CD4-positive, CD25-positive, alpha-beta regulatory T cell (primary cell): Measurements from ENCODE around the gene QPRT. TPM values are rescaled to one million over a fixed set of nuclear protein-coding genes. Genes with fewer than 3 reads are reported as not detected.
"Not testable (repeated sequence)": the region's sequence is repeated elsewhere in the genome, so short reads cannot be mapped to it uniquely, and the experiment has no call there.

Experiments
- ATAC-seq, 2 donors: fragments of 150-1000 bp; cut with Tn5 transposase; one replicate each; pipeline ENCODE4 v1.10.0; 2021; ENCODE audit warnings: low read depth in 2 of 2, moderate number of reproducible peaks in 2 of 2, moderate library complexity in 1 of 2
- DNase-seq, 3 donors: peaks; one replicate each; pipeline versions ENCODE4 v3.0.0 to v3.0.0-alpha.2; 2012 to 2022; ENCODE audit warnings: mixed read lengths in 1 of 3
- H3K27ac ChIP-seq: one replicate; pipeline ENCODE4 v1.7.0; 2013; ENCODE audit warnings: mild to moderate bottlenecking, low read length; ENCODE audit not compliant: insufficient read depth, poor library complexity, severe bottlenecking
- H3K27me3 ChIP-seq: one replicate; pipeline ENCODE4 v1.7.0; 2013; ENCODE audit warnings: low read length; ENCODE audit not compliant: control insufficient read depth, insufficient read depth
- H3K36me3 ChIP-seq: one replicate; pipeline ENCODE4 v1.7.0; 2013; ENCODE audit warnings: mild to moderate bottlenecking, low read length, moderate library complexity; ENCODE audit not compliant: control insufficient read depth, insufficient read depth
- H3K4me1 ChIP-seq: 2 replicates; pipeline ENCODE4 v1.7.0; 2013; ENCODE audit warnings: mild to moderate bottlenecking, low read length; ENCODE audit not compliant: insufficient read depth, control insufficient read depth, poor library complexity, severe bottlenecking
- H3K4me3 ChIP-seq: one replicate; pipeline ENCODE4 v1.7.0; 2013; ENCODE audit warnings: low read depth, mild to moderate bottlenecking, low read length, moderate library complexity
- H3K9me3 ChIP-seq, 2 experiments: 1 replicate in 1 of 2; 2 replicates in 1 of 2; pipeline ENCODE4 v1.7.0; 2013; ENCODE audit warnings: low read length in 2 of 2, mild to moderate bottlenecking in 1 of 2, moderate library complexity in 1 of 2; ENCODE audit not compliant: control insufficient read depth in 2 of 2
- H3K27ac Mint-ChIP-seq, 3 donors: one replicate each; pipeline ENCODE4 v1.8.0; 2020 to 2022; ENCODE audit warnings: mild to moderate bottlenecking in 3 of 3, mixed read lengths in 3 of 3, moderate library complexity in 2 of 3
- H3K27me3 Mint-ChIP-seq: one replicate; pipeline ENCODE4 v1.8.0; 2022; ENCODE audit warnings: mild to moderate bottlenecking, mixed read lengths
- H3K36me3 Mint-ChIP-seq: one replicate; pipeline ENCODE4 v1.8.0; 2020; ENCODE audit warnings: mixed read lengths
- H3K4me1 Mint-ChIP-seq, 4 donors: one replicate each; pipeline ENCODE4 v1.8.0; 2020 to 2022; ENCODE audit warnings: mixed read lengths in 4 of 4, mild to moderate bottlenecking in 1 of 4
- H3K4me3 Mint-ChIP-seq, 4 donors: one replicate each; pipeline ENCODE4 v1.8.0; 2020 to 2022; ENCODE audit warnings: mild to moderate bottlenecking in 4 of 4, mixed read lengths in 4 of 4, moderate library complexity in 3 of 4
- H3K9me3 Mint-ChIP-seq, 7 donors: one replicate each; pipeline ENCODE4 v1.8.0; 2020 to 2022; ENCODE audit warnings: mixed read lengths in 7 of 7, mild to moderate bottlenecking in 3 of 7, moderate library complexity in 2 of 7
- polyA plus RNA-seq, 4 donors: library from polyadenylated mRNA; unstranded; fragments of 300-500 nt; fragmentation: Illumina TruSeq; gene quantifications; one replicate each; pipeline ENCODE4 v1.2.3, GENCODE V29; 2021
- total RNA-seq: library from RNA; stranded (reverse); gene quantifications from one replicate; pipeline ENCODE4 v1.2.3, GENCODE V29; 2022

The QPRT gene
- total and polyA plus RNA-seq, 5 donors from 2014 or later: 0.53 to 2.4 (median 0.72) TPM

DNA sequence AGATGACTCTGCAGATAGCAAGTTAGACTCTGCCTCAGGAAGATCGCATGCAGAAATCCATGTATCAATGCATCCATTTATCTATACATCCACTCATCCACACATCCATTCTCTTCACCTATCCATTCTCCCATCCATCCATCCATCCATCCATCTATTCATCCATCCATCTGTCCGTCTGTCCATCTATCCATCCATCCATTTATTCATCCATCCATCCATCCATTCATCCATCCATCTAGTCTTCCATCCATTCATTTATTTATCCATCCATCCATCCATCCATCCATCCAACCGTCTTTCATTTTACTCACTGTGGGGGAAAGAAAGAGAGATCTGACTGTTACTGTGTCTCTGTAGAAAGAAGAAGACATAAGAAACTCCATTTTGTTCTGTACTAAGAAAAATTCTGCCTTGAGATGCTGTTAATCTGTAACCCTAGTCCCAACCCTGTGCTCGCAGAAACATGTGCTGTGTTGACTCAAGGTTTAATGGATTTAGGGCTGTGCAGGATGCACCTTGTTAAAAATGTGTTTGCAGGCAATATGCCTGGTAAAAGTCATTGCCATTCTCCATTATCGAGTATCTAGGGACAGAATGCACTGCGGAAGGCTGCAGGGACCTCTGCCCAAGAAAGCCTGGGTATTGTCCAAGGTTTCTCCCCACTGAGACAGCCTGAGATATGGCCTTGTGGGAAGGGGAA lies 61.1 kb downstream of the QPRT start:
- not testable (repeated sequence) for DNase-seq, H3K9me3 ChIP-seq, ATAC-seq, H3K27me3 Mint-ChIP-seq, H3K27me3 ChIP-seq, H3K4me3 ChIP-seq, H3K9me3 Mint-ChIP-seq
- peaks cover 70% of the 10 kb centered on the region for H3K4me1 ChIP-seq
- H3K4me3 Mint-ChIP-seq: peak overlapping the region in 3 of 4 donors; percentile 47 to 95 (median 69)
- peak overlapping the region; percentile 76 for H3K27ac ChIP-seq
- H3K27ac Mint-ChIP-seq: peak overlapping the region; percentile 77 to 96 (median 89)
- H3K4me1 Mint-ChIP-seq: peaks cover 18 to 89% (median 58%) of the 10 kb centered on the region in 4 donors
- peaks cover 37% of the 10 kb centered on the region for H3K36me3 Mint-ChIP-seq
- H3K36me3 ChIP-seq: peaks cover 26% of the 10 kb centered on the region

- H3K4me1 Mint-ChIP-seq: peaks cover 18 to 88% (median 59%) of the 10 kb centered on the region in 4 donors
- peaks cover 39% of the 10 kb centered on the region for H3K36me3 Mint-ChIP-seq
- H3K27me3 ChIP-seq, ATAC-seq, DNase-seq, H3K4me3 ChIP-seq, H3K9me3 Mint-ChIP-seq, H3K9me3 ChIP-seq, H3K27me3 Mint-ChIP-seq: not testable (repeated sequence)
- H3K36me3 ChIP-seq: peaks cover 26% of the 10 kb centered on the region
- H3K4me3 Mint-ChIP-seq: peak overlapping the region in 3 of 4 donors; percentile 54 to 95 (median 69)
- H3K27ac Mint-ChIP-seq: peak overlapping the region; percentile 77 to 96 (median 89)
- H3K27ac ChIP-seq: peak overlapping the region; percentile 49
- H3K4me1 ChIP-seq: peaks cover 74% of the 10 kb centered on the region
Observed at GRCh38 chr16:29740630-29741015, 61.6 kb downstream of the QPRT start.

- H3K27me3 Mint-ChIP-seq: peaks cover 5% of the 10 kb centered on the region
- H3K27ac Mint-ChIP-seq: peak overlapping the region; percentile 59 to 90 (median 89)
- H3K36me3 Mint-ChIP-seq: peaks cover 50% of the 10 kb centered on the region
Observed at GRCh38 chr16:29742683-29743275, 63.8 kb downstream of the QPRT start.

DNA sequence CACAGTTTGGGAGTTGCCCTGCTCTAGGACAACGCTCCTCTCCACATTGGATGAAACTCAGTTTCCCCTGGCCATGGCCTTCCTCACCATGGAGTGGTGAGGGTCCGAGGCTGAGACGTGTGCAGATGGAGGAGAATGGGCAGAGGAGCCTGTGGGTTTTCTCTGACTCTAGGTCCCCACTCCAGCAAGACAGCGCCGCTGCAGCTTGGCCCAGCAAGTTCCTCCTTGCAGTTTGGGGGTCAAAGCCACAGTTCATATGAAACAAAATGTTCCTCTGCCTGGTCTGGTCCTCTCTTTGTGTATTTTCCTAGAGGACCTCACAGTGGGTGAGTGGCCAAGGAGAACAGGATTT lies 64.5 kb downstream of the QPRT start:
- H3K9me3 ChIP-seq: no peaks in the 10 kb centered on the region
- Mint-ChIP-seq H3K9me3 (peaks cover 0 to 2% (median 0%) of the 10 kb centered on the region in 7 donors), H3K27me3 (peaks cover 5% of the 10 kb centered on the region), H3K36me3 (peaks cover 52% of the 10 kb centered on the region), H3K27ac (peak overlapping the region; percentile 89 to 92 (median 90)), H3K4me3 (peak overlapping the region; percentile 88 to 99 (median 92)), H3K4me1 (peaks cover 17 to 85% (median 55%) of the 10 kb centered on the region in 4 donors)
- H3K27me3 ChIP-seq: no peaks in the 10 kb centered on the region
- peaks cover 92% of the 10 kb centered on the region for H3K4me1 ChIP-seq
- peak overlapping the region; percentile 95 for H3K27ac ChIP-seq
- no peak for DNase-seq
- H3K4me3 ChIP-seq: peak overlapping the region; percentile 49
- no peak for ATAC-seq
- H3K36me3 ChIP-seq: peaks cover 28% of the 10 kb centered on the region

More at GRCh38 chr16:29742683-29743275, 63.8 kb downstream of the QPRT start:
- H3K27me3 ChIP-seq: no peaks in the 10 kb centered on the region
- H3K4me3 ChIP-seq: peak overlapping the region; percentile 49
- H3K27ac ChIP-seq: peak overlapping the region; percentile 95
- peaks cover 26% of the 10 kb centered on the region for H3K36me3 ChIP-seq
- ATAC-seq (no peak), DNase-seq (no peak)
- H3K4me1 Mint-ChIP-seq: peaks cover 20 to 89% (median 62%) of the 10 kb centered on the region in 4 donors
- H3K4me1 ChIP-seq: peaks cover 92% of the 10 kb centered on the region
- peaks cover 0 to 2% (median 0%) of the 10 kb centered on the region in 7 donors for H3K9me3 Mint-ChIP-seq
- no peaks in the 10 kb centered on the region for H3K9me3 ChIP-seq
- H3K4me3 Mint-ChIP-seq: peak overlapping the region; percentile 88 to 99 (median 92)

GRCh38 chr16:29743827-29744531 lies 65.0 kb downstream of the QPRT start:
- H3K36me3 ChIP-seq: peaks cover 31% of the 10 kb centered on the region
- peaks cover 57% of the 10 kb centered on the region for H3K36me3 Mint-ChIP-seq
- H3K4me3 Mint-ChIP-seq: peak overlapping the region; percentile 90 to 99 (median 97)
- ATAC-seq: no peak
- peaks cover 0 to 2% (median 0%) of the 10 kb centered on the region in 7 donors for H3K9me3 Mint-ChIP-seq
- peak overlapping the region; percentile 89 to 100 (median 92) for H3K27ac Mint-ChIP-seq
- peaks cover 5% of the 10 kb centered on the region for H3K27me3 Mint-ChIP-seq
- peaks cover 87% of the 10 kb centered on the region for H3K4me1 ChIP-seq
- no peaks in the 10 kb centered on the region for H3K9me3 ChIP-seq
- peak in 1 of 3 donors; percentile 58 for DNase-seq
- H3K27me3 ChIP-seq: no peaks in the 10 kb centered on the region
- peaks cover 11 to 84% (median 53%) of the 10 kb centered on the region in 4 donors for H3K4me1 Mint-ChIP-seq
- peak overlapping the region; percentile 95 for H3K27ac ChIP-seq
- peak overlapping the region; percentile 49 for H3K4me3 ChIP-seq

DNA sequence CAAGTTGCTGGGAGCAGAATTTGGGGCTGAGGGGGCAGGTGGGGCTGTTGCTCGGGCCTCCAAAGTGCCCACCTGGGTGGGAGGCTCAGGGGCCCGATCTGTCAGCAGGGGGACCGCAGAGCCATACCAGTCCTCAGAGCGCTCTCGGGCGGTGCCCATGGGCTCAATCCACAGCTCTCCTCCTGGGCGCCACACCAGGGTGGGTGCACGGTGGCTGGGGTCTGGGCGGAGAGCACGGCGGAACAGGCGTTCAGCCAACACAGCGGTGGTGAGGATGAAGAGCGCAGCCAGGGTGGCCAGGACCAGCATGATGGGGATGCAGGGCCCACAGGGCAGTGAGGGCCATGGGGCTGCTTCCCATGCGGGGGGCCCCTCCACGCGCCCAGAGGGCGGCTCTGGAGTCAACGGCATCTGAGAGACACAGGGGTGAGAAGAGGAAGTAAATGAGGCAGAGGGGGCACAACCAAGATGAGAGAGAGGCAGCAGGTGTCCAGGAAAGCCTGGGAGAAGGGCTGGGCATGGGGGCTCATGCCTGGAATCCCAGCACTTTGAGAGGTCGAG lies 65.6 kb downstream of the QPRT start:
- H3K9me3 ChIP-seq: no peaks in the 10 kb centered on the region
- peak overlapping the region; percentile 83 for H3K4me3 ChIP-seq
- ATAC-seq (no peak), DNase-seq (no peak)
- Mint-ChIP-seq H3K36me3 (peaks cover 58% of the 10 kb centered on the region), H3K9me3 (peaks cover 0 to 2% (median 0%) of the 10 kb centered on the region in 7 donors), H3K4me1 (peaks cover 11 to 85% (median 52%) of the 10 kb centered on the region in 4 donors), H3K27me3 (peaks cover 5% of the 10 kb centered on the region), H3K4me3 (peak overlapping the region; percentile 89 to 99 (median 96)), H3K27ac (peak overlapping the region; percentile 99 to 100 (median 99))
- peaks cover 34% of the 10 kb centered on the region for H3K36me3 ChIP-seq
- no peaks in the 10 kb centered on the region for H3K27me3 ChIP-seq
- H3K27ac ChIP-seq: peak overlapping the region; percentile 95
- H3K4me1 ChIP-seq: peaks cover 81% of the 10 kb centered on the region

GRCh38 chr16:29745121-29745852 lies 66.3 kb downstream of the QPRT start:
- Mint-ChIP-seq H3K4me1 (peaks cover 11 to 81% (median 49%) of the 10 kb centered on the region in 4 donors), H3K36me3 (peaks cover 51% of the 10 kb centered on the region), H3K27ac (peak overlapping the region; percentile 99 to 100 (median 99)), H3K4me3 (peak overlapping the region; percentile 89 to 99 (median 96)), H3K9me3 (peaks cover 0 to 2% (median 0%) of the 10 kb centered on the region in 7 donors), H3K27me3 (peaks cover 5% of the 10 kb centered on the region)
- DNase-seq (peak; percentile 21 to 75 (median 35)), ATAC-seq (peak; percentile 50 to 57)
- Histone ChIP-seq H3K36me3 (peaks cover 34% of the 10 kb centered on the region), H3K27me3 (no peaks in the 10 kb centered on the region), H3K4me3 (peak overlapping the region; percentile 83), H3K4me1 (peaks cover 80% of the 10 kb centered on the region), H3K9me3 (no peaks in the 10 kb centered on the region), H3K27ac (peak overlapping the region; percentile 95)
